Osteocyte (in vitro differentiated cells): Measurements from ENCODE around the gene AFF1. TPM values are rescaled to one million over a fixed set of nuclear protein-coding genes. Genes with fewer than 3 reads are reported as not detected.
A peak's percentile ranks its signal among the peaks of the same experiment; 100 is the strongest.

ENCODE experiments used
- DNase-seq: peaks from one replicate; pipeline ENCODE4 v3.0.0; 2021; ENCODE audit warnings: mixed read lengths; ENCODE audit not compliant: unreplicated experiment; ENCODE audit errors: extremely low spot score
- H3K27ac Mint-ChIP-seq: one replicate; pipeline ENCODE4 v1.8.0; 2021; ENCODE audit warnings: mild to moderate bottlenecking, mixed read lengths; ENCODE audit not compliant: unreplicated experiment
- H3K27me3 Mint-ChIP-seq: one replicate; pipeline ENCODE4 v1.8.0; 2021; ENCODE audit warnings: mixed read lengths; ENCODE audit not compliant: unreplicated experiment
- H3K36me3 Mint-ChIP-seq: one replicate; pipeline ENCODE4 v1.8.0; 2021; ENCODE audit warnings: mixed read lengths; ENCODE audit not compliant: unreplicated experiment
- H3K4me1 Mint-ChIP-seq: one replicate; pipeline ENCODE4 v1.8.0; 2021; ENCODE audit warnings: mixed read lengths; ENCODE audit not compliant: unreplicated experiment
- H3K4me3 Mint-ChIP-seq: one replicate; pipeline ENCODE4 v1.8.0; 2021; ENCODE audit warnings: mild to moderate bottlenecking, moderate library complexity, mixed read lengths; ENCODE audit not compliant: unreplicated experiment
- H3K9me3 Mint-ChIP-seq: one replicate; pipeline ENCODE4 v1.8.0; 2021; ENCODE audit warnings: mixed read lengths; ENCODE audit not compliant: unreplicated experiment
- CTCF ChIP-seq: fragments of 200-600 bp; sonication (generic); IDR thresholded peaks from 2 replicates; pipeline ENCODE4 v1.5.0; 2021; ENCODE audit warnings: antibody characterized with exemption, mild to moderate bottlenecking, moderate library complexity
- total RNA-seq: library from RNA; stranded (reverse); gene quantifications from 2 replicates; pipeline ENCODE4 v1.2.1, GENCODE V29; 2021

AFF1 gene
- total RNA-seq, 1 donor from 2014 or later: 39.3 TPM

GRCh38 chr4:86971355-86971683, 36.5 kb downstream of the AFF1 start:
- no peak overlapping the region for H3K27ac Mint-ChIP-seq
- H3K4me3 Mint-ChIP-seq: no peak overlapping the region
- no peak for TF ChIP-seq CTCF
- H3K36me3 Mint-ChIP-seq: no peaks in the 10 kb centered on the region
- no peak for DNase-seq
- peaks cover 22% of the 10 kb centered on the region for H3K4me1 Mint-ChIP-seq
- no peaks in the 10 kb centered on the region for H3K27me3 Mint-ChIP-seq
- H3K9me3 Mint-ChIP-seq: no peaks in the 10 kb centered on the region

GRCh38 chr4:86972997-86973396, 38.2 kb downstream of the AFF1 start:
- H3K4me3 Mint-ChIP-seq: no peak overlapping the region
- H3K4me1 Mint-ChIP-seq: peaks cover 32% of the 10 kb centered on the region
- no peak for TF ChIP-seq CTCF
- H3K27ac Mint-ChIP-seq: no peak overlapping the region
- H3K36me3 Mint-ChIP-seq: no peaks in the 10 kb centered on the region
- no peak for DNase-seq
- no peaks in the 10 kb centered on the region for H3K9me3 Mint-ChIP-seq
- no peaks in the 10 kb centered on the region for H3K27me3 Mint-ChIP-seq

GRCh38 chr4:86973668-86974067, 38.9 kb downstream of the AFF1 start:
- H3K4me3 Mint-ChIP-seq: no peak overlapping the region
- DNase-seq: no peak
- no peaks in the 10 kb centered on the region for H3K9me3 Mint-ChIP-seq
- TF ChIP-seq CTCF: no peak
- no peaks in the 10 kb centered on the region for H3K27me3 Mint-ChIP-seq
- H3K36me3 Mint-ChIP-seq: no peaks in the 10 kb centered on the region
- H3K4me1 Mint-ChIP-seq: peaks cover 32% of the 10 kb centered on the region
- peak overlapping the region; percentile 51 for H3K27ac Mint-ChIP-seq

GRCh38 chr4:86974551-86974994, 39.8 kb downstream of the AFF1 start:
- H3K4me3 Mint-ChIP-seq: no peak overlapping the region
- DNase-seq: no peak
- peak overlapping the region; percentile 31 for H3K27ac Mint-ChIP-seq
- peaks cover 32% of the 10 kb centered on the region for H3K4me1 Mint-ChIP-seq
- no peaks in the 10 kb centered on the region for H3K9me3 Mint-ChIP-seq
- no peaks in the 10 kb centered on the region for H3K36me3 Mint-ChIP-seq
- TF ChIP-seq CTCF: no peak
- no peaks in the 10 kb centered on the region for H3K27me3 Mint-ChIP-seq

GRCh38 chr4:86975927-86976326, 41.1 kb downstream of the AFF1 start:
- no peak overlapping the region for H3K4me3 Mint-ChIP-seq
- DNase-seq: no peak
- peaks cover 27% of the 10 kb centered on the region for H3K4me1 Mint-ChIP-seq
- H3K36me3 Mint-ChIP-seq: no peaks in the 10 kb centered on the region
- no peak for TF ChIP-seq CTCF
- no peak overlapping the region for H3K27ac Mint-ChIP-seq
- no peaks in the 10 kb centered on the region for H3K9me3 Mint-ChIP-seq
- no peaks in the 10 kb centered on the region for H3K27me3 Mint-ChIP-seq
